ENCODE measurements around the gene HES7.

Gene HES7

DNA sequence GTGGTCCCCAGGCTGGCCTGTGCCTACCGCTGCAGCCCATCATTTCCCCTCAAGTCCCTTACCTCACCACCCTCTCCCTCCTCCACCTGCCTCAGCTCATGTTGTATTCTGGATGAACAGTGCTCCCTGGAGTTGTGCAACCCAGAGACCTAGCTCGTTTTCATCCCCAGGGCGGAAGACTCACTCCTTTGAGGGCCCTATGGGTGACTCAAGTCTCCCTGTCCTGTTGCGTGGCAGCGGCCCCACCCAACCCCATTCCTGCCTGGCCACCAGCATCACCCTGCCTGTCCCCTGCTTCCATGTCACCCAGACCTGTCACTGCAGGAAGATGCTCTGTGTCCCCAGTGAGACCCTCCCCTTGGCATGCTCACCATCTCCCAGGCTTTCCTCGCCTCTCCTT, 39.7 kb downstream of the HES7 start:
- TF ChIP-seq, protein P1, sequence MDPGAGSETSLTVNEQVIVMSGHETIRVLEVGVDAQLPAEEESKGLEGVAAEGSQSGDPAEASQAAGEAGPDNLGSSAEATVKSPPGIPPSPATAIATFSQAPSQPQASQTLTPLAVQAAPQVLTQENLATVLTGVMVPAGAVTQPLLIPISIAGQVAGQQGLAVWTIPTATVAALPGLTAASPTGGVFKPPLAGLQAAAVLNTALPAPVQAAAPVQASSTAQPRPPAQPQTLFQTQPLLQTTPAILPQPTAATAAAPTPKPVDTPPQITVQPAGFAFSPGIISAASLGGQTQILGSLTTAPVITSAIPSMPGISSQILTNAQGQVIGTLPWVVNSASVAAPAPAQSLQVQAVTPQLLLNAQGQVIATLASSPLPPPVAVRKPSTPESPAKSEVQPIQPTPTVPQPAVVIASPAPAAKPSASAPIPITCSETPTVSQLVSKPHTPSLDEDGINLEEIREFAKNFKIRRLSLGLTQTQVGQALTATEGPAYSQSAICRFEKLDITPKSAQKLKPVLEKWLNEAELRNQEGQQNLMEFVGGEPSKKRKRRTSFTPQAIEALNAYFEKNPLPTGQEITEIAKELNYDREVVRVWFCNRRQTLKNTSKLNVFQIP (CRISPR knock-in tag; IDR thresholded peaks at IDR 0.05; ENCODE audit: borderline replicate concordance, low read depth), result no peak
- TF ChIP-seq BACH2 (CRISPR knock-in tag; IDR thresholded peaks at IDR 0.05; ENCODE audit: borderline replicate concordance) (no peak), ZFP3 (CRISPR knock-in tag; IDR thresholded peaks at IDR 0.05) (no peak), PPARA (CRISPR knock-in tag; IDR thresholded peaks at IDR 0.05; ENCODE audit: borderline replicate concordance) (no peak), SNAI2 (CRISPR knock-in tag; IDR thresholded peaks at IDR 0.05) (no peak), TOX (CRISPR knock-in tag; IDR thresholded peaks at IDR 0.05; ENCODE audit: borderline replicate concordance) (no peak), ZNF70 (CRISPR knock-in tag; IDR thresholded peaks at IDR 0.05) (no peak)
- TF ChIP-seq, protein P2, sequence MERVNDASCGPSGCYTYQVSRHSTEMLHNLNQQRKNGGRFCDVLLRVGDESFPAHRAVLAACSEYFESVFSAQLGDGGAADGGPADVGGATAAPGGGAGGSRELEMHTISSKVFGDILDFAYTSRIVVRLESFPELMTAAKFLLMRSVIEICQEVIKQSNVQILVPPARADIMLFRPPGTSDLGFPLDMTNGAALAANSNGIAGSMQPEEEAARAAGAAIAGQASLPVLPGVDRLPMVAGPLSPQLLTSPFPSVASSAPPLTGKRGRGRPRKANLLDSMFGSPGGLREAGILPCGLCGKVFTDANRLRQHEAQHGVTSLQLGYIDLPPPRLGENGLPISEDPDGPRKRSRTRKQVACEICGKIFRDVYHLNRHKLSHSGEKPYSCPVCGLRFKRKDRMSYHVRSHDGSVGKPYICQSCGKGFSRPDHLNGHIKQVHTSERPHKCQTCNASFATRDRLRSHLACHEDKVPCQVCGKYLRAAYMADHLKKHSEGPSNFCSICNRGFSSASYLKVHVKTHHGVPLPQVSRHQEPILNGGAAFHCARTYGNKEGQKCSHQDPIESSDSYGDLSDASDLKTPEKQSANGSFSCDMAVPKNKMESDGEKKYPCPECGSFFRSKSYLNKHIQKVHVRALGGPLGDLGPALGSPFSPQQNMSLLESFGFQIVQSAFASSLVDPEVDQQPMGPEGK (CRISPR knock-in tag; IDR thresholded peaks at IDR 0.05; ENCODE audit: borderline replicate concordance), result no peak
- TF ChIP-seq, protein P3, sequence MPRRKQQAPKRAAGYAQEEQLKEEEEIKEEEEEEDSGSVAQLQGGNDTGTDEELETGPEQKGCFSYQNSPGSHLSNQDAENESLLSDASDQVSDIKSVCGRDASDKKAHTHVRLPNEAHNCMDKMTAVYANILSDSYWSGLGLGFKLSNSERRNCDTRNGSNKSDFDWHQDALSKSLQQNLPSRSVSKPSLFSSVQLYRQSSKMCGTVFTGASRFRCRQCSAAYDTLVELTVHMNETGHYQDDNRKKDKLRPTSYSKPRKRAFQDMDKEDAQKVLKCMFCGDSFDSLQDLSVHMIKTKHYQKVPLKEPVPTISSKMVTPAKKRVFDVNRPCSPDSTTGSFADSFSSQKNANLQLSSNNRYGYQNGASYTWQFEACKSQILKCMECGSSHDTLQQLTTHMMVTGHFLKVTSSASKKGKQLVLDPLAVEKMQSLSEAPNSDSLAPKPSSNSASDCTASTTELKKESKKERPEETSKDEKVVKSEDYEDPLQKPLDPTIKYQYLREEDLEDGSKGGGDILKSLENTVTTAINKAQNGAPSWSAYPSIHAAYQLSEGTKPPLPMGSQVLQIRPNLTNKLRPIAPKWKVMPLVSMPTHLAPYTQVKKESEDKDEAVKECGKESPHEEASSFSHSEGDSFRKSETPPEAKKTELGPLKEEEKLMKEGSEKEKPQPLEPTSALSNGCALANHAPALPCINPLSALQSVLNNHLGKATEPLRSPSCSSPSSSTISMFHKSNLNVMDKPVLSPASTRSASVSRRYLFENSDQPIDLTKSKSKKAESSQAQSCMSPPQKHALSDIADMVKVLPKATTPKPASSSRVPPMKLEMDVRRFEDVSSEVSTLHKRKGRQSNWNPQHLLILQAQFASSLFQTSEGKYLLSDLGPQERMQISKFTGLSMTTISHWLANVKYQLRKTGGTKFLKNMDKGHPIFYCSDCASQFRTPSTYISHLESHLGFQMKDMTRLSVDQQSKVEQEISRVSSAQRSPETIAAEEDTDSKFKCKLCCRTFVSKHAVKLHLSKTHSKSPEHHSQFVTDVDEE (CRISPR knock-in tag; IDR thresholded peaks at IDR 0.05), result no peak
- ATAC-seq, result no peak

DNA sequence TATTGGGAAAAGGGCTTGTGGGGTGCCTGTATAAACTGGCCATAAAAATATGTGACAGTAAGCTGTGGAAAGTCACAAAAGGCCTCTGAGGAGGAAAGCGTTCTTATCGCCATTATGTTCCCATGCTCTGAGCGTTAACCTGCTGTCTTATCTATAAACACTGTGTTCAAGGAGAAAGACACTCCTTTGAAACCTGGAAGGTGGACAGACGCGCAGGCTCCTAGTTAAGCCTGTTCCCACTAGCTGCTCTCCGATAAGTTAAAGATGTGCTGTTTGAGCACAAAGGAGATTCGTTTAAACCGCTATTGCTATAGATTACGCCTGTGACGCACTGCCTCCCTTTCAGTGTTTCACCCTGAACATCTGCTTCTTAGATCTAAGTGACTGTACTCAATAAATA, 41.6 kb downstream of the HES7 start:
- no peak for TF ChIP-seq ZNF70 (CRISPR knock-in tag; IDR thresholded peaks at IDR 0.05)
- no peak for ATAC-seq

DNA sequence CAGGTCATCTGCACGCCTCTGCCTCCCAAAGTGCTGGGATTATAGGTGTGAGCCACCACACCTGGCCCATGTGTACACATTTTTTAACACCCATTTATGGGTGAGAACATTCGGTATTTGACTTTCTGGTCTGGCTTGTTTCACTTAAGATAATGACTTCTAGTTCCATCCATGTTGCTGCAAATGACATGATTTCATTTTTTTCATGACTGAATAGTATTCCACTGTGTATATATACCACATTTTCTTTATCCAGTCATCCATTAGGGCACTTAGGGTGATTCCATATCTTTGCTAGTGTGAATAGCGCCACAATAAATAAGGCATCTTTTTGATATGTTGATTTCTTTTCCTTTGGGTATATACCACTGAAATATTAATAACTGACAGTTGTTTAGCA, 42.0 kb downstream of the HES7 start:
- no peak for TF ChIP-seq TOX (CRISPR knock-in tag; IDR thresholded peaks at IDR 0.05; ENCODE audit: borderline replicate concordance)
- TF ChIP-seq, protein P1 (CRISPR knock-in tag; IDR thresholded peaks at IDR 0.05; ENCODE audit: borderline replicate concordance, low read depth), result no peak
- TF ChIP-seq ZNF565 (CRISPR knock-in tag; conservative IDR thresholded peaks at IDR 0.05; ENCODE audit: low read depth), result no peak
- no peak for TF ChIP-seq ZNF8 (CRISPR knock-in tag; IDR thresholded peaks at IDR 0.05)
- TF ChIP-seq RARB (CRISPR knock-in tag; IDR thresholded peaks at IDR 0.05), result no peak
- TF ChIP-seq ZC3H10 (CRISPR knock-in tag; IDR thresholded peaks at IDR 0.05), result no peak
- no peak for TF ChIP-seq ESRRG (CRISPR knock-in tag; IDR thresholded peaks at IDR 0.05)
- no peak for TF ChIP-seq ZFP30 (CRISPR knock-in tag; IDR thresholded peaks at IDR 0.05)
- no peak for TF ChIP-seq ARNTL (CRISPR knock-in tag; IDR thresholded peaks at IDR 0.05; ENCODE audit: borderline replicate concordance, low read depth)
- TF ChIP-seq, protein P3 (CRISPR knock-in tag; IDR thresholded peaks at IDR 0.05), result no peak
- TF ChIP-seq, protein P2 (CRISPR knock-in tag; IDR thresholded peaks at IDR 0.05; ENCODE audit: borderline replicate concordance), result no peak
- TF ChIP-seq ZNF70 (CRISPR knock-in tag; IDR thresholded peaks at IDR 0.05), result no peak
- ATAC-seq, result no peak
